Stimulated activated CD4-positive, alpha-beta T cell treated with anti-CD3 and anti-CD28 coated beads, TNF-alpha, amount 100 ng/mL, for 1 hour (primary cell): ENCODE results near the gene NEK3.
"Not testable (repeated sequence)": the region's sequence is repeated elsewhere in the genome, so short reads cannot be mapped to it uniquely, and the experiment has no call there.

Experiments used
- DNase-seq, 3 donors: peaks; one replicate each; pipeline ENCODE4 v3.0.0-alpha.2; 2020; ENCODE audit warnings: low read depth in 3 of 3, low spot score in 1 of 3

Gene NEK3

GRCh38 chr13:52159159-52159982, at the start of gene NEK3:
Gene NEK3 (minus strand): TSS chr13:52159597. CDS start chr13:52156191, 3,406 bp downstream.
- DNase-seq: peak; percentile 5 to 44 (median 24)

DNA sequence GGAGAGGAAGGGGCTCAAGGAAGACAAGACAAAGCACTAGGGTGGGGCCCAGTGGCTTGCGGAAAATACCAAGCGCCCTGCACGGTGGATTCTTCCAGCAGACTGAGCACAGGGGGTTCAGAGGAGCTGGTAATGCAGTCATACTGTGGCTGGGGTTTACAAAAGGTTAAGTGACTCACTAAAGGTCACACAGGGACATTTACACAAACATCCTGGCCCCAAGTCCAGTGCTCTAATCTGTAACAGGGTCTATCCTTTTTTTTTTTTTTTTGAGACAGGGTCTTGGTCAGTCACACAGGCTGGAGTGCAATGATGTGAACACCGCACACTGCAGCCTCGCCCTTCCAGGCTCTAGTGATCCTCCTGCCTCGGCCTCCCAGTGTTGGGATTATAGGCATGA, 49.0 kb upstream of the NEK3 start:
- not testable (repeated sequence) for DNase-seq

DNA sequence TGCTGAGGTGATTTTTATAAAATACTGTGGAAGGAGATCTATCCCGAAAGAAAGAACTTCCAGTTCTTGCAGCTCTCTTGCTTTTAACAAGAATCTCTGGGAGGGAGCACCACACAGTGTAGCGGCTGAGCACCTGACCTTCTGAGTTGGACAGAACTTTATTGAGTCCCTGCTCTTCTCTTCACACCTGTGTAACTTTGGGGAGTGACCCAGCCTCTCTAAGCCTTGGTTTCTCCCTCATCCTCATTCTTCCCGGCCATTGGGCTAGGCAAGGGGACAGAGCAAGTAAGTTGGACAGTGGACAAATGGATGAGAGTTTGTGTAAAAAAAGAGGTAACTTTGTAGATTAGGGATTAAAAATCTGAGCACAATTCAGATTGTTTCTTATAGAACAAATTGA, 48.5 kb upstream of the NEK3 start:
- DNase-seq: not testable (repeated sequence)

DNA sequence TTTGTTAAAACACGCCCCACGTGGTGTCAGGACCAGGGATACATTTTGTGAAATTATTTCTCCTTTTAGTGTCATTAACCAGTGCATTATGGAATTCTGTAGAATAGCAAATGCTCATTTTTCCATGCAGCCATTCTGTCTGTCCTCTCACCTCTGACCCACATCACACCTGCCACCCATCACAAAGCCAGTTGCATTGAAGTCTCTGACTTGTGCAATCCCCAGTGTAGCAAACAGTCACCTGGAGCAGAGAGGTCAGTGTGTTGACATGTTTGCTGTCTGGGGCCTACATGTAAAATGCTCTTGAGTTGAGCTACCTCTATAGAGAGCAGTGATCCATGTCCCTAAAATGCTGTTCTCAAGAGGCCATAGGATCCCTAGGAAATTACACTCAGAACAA, 47.9 kb upstream of the NEK3 start:
- not testable (repeated sequence) for DNase-seq

DNA sequence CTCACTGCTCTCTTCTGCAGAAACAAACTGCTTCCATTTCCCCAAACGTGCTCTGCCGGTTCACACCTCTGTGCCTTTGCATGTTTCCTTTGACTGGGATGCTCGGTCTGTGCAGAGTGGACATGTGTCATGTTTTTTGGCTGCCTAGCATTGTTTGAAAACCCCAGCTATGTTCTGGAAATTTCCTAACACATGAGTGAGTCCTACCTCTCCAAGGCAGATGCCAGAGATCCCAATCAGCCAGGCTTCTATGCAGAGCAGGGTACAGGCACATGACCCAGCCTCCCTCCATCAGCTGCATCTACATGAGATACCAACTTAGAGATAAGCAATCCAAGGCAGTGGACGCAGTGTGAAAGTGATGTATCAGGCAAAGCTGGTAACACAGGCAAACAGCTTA, 45.1 kb upstream of the NEK3 start:
- DNase-seq: not testable (repeated sequence)

DNA sequence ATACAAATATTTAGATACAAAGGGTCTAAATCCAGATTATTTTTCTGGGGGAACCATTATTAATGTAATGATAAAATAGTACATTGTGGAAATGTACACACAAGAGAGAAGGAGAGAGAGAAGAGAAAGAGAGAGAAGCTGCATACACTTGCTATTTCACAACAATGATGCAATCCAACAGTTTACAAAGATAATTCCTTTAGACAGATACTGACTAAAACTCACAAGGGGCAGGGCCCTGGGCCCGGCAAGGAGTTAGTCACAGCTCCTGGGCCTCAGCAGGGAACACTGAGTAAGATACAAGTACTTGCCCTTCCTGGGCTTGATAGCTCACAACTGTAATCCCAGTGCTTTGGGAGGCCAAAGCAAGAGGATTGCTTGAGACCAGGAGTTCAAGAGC, 44.5 kb upstream of the NEK3 start:
- DNase-seq: not testable (repeated sequence)

DNA sequence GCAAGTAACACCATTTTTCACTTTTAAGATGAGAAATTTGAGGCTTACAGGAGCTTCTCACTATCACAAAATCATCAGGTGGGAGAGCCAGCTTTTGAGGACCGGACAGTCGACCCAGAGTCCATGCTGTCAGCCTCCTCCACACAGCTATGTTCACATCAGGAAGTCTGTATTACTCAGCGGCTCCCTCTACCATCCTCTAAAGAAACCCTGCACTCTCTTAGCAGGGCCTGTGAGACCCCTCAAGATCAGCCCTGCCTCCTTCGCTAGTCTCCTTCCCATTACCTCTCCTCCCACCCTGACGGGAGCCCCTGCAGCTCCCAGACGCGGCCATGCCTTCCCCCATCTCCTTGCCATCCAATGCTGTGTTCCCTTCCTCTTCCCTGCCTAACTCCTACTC, 43.1 kb upstream of the NEK3 start:
- not testable (repeated sequence) for DNase-seq

GRCh38 chr13:52201439-52202193, 42.2 kb upstream of the NEK3 start:
- not testable (repeated sequence) for DNase-seq

GRCh38 chr13:52195401-52195837, 36.0 kb upstream of the NEK3 start:
- DNase-seq: peak in 2 of 3 donors; percentile 24 to 44

DNA sequence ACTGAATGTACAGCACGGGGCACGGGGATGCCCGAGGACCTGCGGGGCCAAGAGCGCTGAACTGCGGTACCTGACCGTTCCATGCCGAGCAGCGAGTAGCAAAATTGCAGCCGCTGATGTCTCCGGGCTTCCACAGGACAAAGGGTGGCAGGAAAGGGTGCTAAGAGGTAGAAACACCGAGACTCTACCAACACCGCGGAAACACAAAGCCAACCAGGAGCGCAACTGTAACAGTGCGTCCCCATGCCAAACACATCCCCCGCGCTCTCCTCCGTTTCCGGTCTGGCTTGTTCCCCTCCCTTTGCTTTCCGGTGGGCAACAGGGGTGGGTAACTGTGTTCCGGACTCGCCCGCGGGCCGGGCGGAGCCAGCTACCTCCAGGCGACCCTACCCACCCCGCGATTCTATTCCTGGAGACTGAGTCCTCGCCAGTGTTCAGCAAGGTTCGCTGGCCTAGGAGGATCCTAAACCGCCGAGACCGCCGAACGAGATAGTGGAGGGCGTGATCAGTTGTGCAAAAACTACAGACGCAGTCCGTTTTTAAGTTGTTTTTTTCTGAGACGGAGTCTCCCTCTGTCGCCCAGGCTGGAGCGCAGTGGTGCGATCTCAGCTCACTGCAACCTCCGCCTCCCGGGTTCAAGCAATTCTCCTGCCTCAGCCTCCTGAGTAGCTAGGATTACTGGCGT, 34.9 kb upstream of the NEK3 start:
- peak; percentile 67 to 91 (median 81) for DNase-seq

DNA sequence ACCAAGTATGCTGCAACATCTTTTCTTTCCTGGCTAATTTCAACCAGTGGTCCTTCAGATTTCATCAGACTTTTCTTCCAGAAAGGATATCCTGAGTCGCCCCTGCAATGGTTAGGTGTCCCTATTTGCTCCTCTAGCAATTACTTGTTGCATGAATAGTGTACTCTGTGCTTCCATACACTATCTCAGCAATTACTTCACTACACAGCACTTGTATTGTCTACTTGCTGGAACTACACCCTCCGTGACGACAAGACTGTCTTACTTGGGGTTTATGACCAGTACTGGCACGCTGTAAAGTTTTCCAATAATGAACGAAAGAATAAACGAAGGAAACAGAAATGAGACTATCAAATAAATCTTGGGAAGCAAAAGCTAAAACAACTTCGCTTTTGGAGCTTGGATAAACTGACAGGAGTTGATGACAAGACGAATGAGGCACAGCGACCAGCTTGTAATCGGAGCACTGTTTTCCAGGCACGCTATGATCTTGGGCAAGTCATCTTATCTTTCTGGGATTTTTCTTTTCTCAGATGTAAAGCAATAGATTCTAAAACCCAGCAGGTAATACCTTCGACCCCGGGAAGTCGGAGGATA, 34.3 kb upstream of the NEK3 start:
- DNase-seq: not testable (repeated sequence)

DNA sequence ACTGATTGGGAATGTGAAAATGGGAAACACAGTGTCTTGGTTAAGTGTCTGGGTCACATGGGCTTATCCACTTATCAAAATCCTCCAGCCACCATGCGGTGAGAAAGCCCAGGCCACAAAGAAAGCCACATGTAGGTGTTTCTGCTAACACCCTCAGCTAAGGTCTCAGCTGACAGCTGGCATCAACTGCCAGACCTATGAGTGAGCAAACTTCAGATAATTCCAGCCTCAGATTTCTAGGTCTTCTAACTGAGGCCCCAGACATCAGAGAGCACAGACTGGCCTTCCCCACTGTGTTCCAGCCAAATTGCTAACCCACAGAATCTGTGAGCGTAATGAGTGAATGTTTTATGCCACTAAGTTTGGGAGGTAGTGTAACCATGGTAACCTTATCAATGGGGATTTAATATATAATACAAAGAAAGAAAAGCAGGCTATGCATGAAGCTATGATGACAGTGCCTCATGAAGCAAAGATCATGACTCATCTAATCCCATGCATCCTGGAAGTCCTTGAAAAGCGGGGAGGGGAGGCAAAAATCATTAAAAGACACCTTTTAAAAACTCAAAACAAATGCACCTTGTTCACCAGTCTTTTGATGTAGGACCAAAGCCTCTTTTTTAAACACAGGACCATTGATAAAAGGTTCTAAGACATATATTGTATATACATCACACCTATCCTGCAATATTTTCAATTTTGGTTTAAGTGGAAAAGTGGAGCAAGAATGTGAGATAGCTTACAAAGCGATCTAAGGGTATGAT, 28.2 kb upstream of the NEK3 start:
- DNase-seq: not testable (repeated sequence)

- no peak for DNase-seq
These were observed 27.6 kb upstream of the NEK3 start for GRCh38 chr13:52187029-52187423.

GRCh38 chr13:52181316-52181954, 22.0 kb upstream of the NEK3 start:
- not testable (repeated sequence) for DNase-seq

DNA sequence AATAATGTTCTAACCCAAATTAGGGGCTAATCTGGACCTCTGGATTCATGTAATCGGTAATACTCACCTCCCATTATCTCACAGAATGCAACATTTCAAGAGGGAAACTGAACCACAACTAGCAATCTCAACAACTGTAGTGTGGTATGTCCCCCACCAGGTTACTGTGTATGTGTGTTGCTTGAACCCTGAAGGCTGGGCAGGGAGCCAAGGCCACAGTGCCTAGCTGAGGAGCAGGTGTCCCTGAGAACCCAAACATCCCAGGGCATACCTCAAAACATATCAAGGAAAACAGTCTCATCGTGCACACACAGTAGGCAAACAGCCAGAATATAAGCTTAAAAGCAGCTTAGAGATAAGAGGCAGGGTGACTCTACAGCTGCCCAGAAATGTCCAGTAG, 20.5 kb upstream of the NEK3 start:
- DNase-seq: no peak

- no peak for DNase-seq
These were observed 17.9 kb upstream of the NEK3 start for GRCh38 chr13:52177276-52177675.

GRCh38 chr13:52173970-52174369, 14.6 kb upstream of the NEK3 start:
- DNase-seq: not testable (repeated sequence)

- no peak for DNase-seq
These were observed 14.0 kb upstream of the NEK3 start for GRCh38 chr13:52173373-52173772.

DNA sequence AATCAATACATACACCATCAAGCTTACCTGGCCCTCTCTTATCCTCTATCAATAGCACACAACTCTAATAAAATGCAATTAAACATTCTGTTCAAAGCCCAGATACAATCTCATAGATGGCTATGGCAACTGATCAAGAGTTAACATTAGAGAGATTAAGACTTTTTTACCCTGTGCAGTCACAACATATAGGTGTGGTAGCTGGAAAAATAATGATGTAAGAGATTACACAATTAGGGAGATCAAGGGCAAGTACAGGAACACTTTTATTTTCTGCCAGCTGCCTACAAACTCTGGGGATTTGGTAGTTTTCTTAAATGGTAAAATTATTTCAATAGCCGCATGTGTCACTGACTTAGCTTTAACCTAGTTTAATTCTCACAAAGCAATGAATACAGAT, 12.3 kb upstream of the NEK3 start:
- DNase-seq: not testable (repeated sequence)

GRCh38 chr13:52170828-52171391, 11.5 kb upstream of the NEK3 start:
- DNase-seq: not testable (repeated sequence)
